ENCODE data around the gene ABCD3.

DNA sequence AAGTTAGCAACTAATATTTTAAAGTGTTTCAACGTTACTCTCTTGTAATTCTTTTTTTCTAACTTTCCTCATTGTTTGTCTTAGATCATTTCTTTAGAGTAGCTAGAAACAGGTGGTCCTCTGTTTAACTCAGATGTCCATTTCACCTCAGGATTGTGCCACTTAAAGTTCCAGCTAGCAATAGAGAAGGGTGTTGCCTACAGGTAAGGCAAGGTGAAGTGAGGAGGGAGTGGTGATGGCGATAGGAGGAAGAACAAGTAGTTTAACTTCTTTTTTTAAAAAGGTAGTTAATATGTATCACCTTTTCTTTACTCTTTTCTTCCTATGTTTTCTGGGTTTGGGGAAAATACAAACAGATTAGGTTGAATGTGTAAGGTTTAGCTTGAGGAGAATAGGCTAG, 44.4 kb downstream of the ABCD3 start:
- no peak for TF ChIP-seq CTCF (IDR thresholded peaks at IDR 0.05)
- TF ChIP-seq POLR2A (IDR thresholded peaks at IDR 0.05), result no peak

Data from lower leg skin (tissue), 3 donors.